HG03565 (cell line): ENCODE data around the gene DLX5.

ENCODE experiments used
- ATAC-seq: cut with Tn5 transposase; IDR thresholded peaks from one replicate; pipeline ENCODE4 v1.9.1; 2021; ENCODE audit warnings: mild to moderate bottlenecking, moderate library complexity; ENCODE audit not compliant: unreplicated experiment

DLX5 gene

GRCh38 chr7:97018791-97019531, 5.7 kb downstream of the DLX5 start:
- ATAC-seq: no peak

- ATAC-seq: no peak
Observed at GRCh38 chr7:97018126-97018601, 6.5 kb downstream of the DLX5 start.

- ATAC-seq: no peak
Observed at GRCh38 chr7:97017192-97018125, 7.2 kb downstream of the DLX5 start.

GRCh38 chr7:97016381-97017191, 8.0 kb downstream of the DLX5 start:
- no peak for ATAC-seq

GRCh38 chr7:97015756-97016380, 8.8 kb downstream of the DLX5 start:
- ATAC-seq: no peak

GRCh38 chr7:97015279-97015678, 9.4 kb downstream of the DLX5 start:
- ATAC-seq: no peak

- no peak for ATAC-seq
Observed at GRCh38 chr7:97014145-97014750, 10.4 kb downstream of the DLX5 start.

- ATAC-seq: no peak
Observed at GRCh38 chr7:97013845-97014134, 10.8 kb downstream of the DLX5 start.

- no peak for ATAC-seq
Observed at GRCh38 chr7:97013134-97013844, 11.3 kb downstream of the DLX5 start.

- ATAC-seq: no peak
Observed at GRCh38 chr7:97012365-97013133, 12.1 kb downstream of the DLX5 start.

- no peak for ATAC-seq
Observed at GRCh38 chr7:97011536-97012364, 12.9 kb downstream of the DLX5 start.

GRCh38 chr7:97011104-97011503, 13.5 kb downstream of the DLX5 start:
- no peak for ATAC-seq

- ATAC-seq: no peak
Observed at GRCh38 chr7:97009753-97010732, 14.6 kb downstream of the DLX5 start.

- ATAC-seq: no peak
Observed at GRCh38 chr7:97008275-97008917, 16.2 kb downstream of the DLX5 start.

GRCh38 chr7:97007583-97007861, 17.1 kb downstream of the DLX5 start:
- ATAC-seq: no peak

- no peak for ATAC-seq
Observed at GRCh38 chr7:97006816-97007582, 17.6 kb downstream of the DLX5 start.
